HG03442 (cell line): ENCODE measurements around the gene AKAP12.

ENCODE experiments used
- ATAC-seq: cut with Tn5 transposase; IDR thresholded peaks from one replicate; pipeline ENCODE4 v1.9.1; 2021; ENCODE audit warnings: mild to moderate bottlenecking, moderate library complexity; ENCODE audit not compliant: unreplicated experiment

Gene AKAP12, protein sequence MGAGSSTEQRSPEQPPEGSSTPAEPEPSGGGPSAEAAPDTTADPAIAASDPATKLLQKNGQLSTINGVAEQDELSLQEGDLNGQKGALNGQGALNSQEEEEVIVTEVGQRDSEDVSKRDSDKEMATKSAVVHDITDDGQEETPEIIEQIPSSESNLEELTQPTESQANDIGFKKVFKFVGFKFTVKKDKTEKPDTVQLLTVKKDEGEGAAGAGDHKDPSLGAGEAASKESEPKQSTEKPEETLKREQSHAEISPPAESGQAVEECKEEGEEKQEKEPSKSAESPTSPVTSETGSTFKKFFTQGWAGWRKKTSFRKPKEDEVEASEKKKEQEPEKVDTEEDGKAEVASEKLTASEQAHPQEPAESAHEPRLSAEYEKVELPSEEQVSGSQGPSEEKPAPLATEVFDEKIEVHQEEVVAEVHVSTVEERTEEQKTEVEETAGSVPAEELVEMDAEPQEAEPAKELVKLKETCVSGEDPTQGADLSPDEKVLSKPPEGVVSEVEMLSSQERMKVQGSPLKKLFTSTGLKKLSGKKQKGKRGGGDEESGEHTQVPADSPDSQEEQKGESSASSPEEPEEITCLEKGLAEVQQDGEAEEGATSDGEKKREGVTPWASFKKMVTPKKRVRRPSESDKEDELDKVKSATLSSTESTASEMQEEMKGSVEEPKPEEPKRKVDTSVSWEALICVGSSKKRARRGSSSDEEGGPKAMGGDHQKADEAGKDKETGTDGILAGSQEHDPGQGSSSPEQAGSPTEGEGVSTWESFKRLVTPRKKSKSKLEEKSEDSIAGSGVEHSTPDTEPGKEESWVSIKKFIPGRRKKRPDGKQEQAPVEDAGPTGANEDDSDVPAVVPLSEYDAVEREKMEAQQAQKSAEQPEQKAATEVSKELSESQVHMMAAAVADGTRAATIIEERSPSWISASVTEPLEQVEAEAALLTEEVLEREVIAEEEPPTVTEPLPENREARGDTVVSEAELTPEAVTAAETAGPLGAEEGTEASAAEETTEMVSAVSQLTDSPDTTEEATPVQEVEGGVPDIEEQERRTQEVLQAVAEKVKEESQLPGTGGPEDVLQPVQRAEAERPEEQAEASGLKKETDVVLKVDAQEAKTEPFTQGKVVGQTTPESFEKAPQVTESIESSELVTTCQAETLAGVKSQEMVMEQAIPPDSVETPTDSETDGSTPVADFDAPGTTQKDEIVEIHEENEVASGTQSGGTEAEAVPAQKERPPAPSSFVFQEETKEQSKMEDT (N-terminal part only)

DNA sequence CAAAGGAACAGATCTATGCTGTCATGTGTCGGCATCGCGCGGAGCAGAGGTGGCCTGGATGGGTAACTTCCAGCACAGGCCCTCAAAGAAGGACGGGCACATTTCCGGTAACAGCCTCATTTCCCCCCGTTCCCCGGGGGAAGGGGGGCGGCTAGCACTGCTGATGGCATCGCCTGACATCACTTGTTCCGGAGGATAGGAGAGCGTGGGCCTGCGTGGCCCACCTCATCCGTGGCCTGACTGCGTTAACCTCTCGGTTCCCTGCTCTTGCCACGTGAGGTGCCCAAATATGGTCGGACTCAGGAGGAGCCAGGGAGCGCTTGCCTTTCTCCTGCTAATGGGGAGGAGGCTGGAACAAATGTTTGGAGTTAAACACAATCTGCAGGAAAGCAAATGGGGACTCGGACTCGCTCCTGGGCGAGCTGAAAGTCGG is at the start of gene AKAP12:
TSS of gene AKAP12 (plus strand) at position 365 of the 433 bp plus-strand sequence. CDS start 596 bp downstream, outside the sequence.
- peak; percentile 7 for ATAC-seq

DNA sequence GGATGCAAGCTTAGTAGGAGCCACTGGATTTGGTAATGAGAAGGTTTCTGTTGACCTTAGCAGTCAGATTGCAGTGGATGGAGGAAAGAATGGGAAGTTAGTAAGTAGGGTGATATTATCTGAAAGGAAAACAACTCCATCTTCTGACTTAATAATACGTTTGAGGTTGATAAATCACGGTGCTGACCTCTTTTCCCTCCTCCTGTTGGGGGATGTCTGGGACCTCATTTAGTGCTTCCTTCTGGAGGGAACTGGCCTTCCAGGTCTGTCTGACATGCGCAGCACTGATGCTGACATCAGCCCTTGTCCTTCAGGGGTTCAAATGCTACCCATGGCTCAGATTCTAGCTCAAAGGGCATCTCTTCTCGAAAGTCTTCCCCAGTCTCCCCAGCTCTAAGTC is 48.2 kb upstream of the AKAP12 start:
- no peak for ATAC-seq

DNA sequence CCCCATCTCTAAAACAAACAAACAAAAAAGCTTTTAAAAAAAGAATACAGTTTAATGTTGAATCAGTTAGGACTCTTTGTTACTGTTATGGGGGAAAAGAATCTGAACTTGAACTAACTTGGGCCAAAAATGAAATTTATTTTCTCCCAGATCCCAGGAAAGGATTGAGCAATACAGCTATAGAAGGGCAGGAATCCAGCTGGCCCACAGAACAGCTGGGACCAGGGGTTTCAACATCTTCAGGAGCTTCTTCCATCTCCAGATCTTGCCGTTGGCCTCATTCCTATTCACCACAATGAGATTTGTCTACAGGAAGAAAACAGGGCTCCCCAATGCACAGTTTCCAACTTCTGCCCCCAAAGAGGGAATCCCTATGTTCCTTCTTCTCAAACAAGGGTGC is 43.2 kb upstream of the AKAP12 start:
- ATAC-seq = no peak

DNA sequence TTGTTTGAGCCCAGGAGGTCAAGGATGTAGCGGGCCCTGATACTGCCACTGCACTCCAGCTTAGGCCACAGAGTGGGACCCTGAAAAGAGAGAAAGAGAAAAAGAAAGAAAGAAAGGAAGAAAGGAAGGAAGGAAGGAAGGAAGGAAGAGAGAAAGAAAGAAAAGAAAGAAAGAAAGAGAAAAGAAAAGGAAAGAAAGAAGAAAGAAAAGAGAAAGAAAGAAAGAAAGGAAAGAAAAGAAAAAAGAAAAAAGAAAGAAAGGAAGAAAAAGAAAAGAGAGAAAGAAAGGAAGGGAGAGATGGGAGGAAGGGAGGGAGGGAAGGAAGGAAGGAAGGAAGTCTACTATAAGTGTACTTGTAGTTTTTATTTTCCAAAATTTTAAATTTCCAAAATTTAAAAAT is 42.2 kb upstream of the AKAP12 start:
- no peak for ATAC-seq

DNA sequence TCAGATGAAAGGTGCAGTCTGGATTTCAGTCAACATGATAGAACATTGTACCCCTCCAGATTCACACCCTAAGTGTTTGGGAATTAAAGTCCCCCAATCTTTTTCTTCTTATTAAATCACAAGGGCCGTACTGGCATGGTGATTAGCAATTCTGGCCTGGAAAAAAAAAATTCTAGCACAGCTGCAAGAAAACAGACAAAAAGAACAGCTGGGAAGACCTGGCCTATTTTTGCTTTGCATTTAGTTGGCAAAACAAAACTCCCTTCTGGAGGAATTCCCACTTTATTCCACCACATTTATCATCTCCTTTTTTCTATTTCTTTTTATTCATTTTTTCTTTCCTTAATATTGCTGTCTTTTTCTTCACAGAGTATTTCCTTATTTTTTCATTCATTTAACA is 39.8 kb upstream of the AKAP12 start:
- ATAC-seq = no peak

DNA sequence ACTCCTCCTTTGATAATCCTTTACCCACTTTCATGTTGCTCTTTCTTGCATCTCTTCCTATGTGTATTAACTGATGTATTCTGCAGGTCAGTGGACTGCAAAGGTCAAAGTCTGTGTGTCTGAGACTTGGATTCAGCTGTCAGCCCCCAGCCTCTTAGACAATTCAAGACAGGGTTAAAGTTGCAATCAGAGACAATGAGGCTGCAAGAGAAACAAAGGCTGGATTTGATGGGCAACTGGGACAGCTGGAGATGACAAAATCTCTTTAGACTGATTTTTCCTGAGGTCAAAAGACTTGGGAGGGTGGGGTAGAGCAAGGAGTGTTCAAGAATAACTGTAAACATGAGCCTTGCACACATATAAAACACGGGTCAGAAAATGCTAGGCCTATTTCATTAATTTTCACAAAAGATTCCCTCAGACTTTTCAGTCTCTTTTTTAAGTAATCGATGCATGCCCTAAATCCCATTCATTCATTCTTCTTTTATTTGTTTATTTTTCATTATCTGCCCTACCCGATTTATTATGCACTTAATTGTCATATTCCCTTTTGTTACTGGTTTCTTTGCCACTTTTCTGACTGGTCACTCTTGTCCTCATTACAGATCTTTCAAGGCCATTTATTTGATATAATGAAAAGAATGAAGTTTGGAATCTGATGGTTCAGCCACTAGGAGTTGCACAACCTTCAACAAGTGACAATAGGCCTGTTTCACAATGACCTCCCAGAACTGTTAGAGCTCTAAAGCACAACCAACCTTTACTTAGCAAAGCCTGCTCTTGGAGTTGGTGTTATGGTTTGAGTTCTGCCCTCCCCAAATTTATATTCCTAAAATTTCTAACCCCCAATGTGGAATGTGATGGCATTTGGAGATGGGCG is 33.8 kb upstream of the AKAP12 start:
- ATAC-seq = no peak

DNA sequence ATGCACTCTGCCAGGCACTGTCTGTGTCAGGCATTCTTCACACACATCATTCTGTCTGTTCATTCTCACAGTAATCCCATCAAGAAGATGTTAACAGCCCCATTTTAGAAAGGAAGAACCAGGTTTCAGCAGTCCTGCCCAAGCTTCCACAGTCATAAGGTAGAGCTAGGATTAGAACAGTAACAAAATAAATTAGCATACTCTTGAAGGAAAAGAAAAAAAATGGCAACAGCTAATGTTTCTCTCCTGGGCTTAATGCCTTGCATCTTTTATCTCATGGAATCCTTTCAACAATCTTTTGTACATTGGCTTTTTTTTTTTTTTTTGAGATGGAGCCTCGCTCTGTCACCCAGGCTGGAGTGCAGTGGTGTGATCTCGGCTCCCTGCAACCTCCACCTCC is 32.1 kb upstream of the AKAP12 start:
- ATAC-seq = no peak

DNA sequence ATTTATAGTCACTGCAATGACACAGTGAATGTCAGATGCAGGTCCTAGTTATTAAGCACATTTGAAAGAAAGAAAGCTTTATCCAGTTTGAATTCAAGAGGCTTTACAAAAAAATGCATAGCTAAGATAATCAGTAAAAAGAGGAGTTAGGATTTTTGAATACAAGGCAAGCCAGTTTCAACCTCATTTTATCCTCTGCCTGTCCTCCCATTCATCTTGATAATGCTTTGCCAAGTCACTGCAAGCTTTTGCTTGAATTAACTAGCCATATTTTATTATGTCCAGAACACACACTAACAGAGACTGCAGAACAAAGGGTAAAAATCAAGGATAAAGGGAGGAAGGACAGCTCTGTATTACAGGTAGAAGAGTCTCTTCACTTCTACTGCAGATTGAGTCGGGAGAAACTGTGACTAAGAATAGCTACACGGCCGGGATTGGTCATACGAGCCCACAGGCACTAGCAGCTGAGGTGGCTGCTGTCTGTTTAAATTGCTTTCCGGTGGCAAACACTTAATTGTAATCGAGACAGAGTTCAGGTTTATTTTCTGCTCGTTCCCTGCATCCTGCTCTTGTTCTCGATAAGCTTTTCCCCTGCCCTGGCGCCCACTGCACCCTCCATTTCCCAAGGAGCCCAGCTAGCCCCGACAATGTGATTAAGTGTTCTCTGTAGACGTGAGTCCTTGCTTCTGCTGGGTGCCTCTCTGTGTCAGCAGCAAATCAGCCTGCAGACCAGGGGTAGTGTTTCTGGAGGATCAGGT is 30.5 kb upstream of the AKAP12 start:
- no peak for ATAC-seq

DNA sequence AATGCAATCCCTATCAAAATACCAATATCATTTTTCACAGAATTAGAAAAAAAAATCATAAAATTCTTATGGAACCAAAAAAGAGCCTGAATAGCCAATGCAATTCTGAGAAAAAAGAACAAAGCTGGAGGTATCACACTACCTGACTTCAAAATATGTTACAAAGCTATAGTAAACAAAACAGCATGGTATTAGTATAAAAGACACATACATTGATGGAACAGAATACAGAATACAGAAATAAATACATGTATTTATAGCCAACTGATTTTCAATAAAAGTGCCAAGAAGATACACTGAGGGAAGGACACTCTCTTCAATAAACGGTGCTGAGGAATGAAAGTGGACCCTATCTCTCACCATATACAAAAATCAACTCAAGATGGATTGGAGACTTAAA is 28.7 kb upstream of the AKAP12 start:
- no peak for ATAC-seq

DNA sequence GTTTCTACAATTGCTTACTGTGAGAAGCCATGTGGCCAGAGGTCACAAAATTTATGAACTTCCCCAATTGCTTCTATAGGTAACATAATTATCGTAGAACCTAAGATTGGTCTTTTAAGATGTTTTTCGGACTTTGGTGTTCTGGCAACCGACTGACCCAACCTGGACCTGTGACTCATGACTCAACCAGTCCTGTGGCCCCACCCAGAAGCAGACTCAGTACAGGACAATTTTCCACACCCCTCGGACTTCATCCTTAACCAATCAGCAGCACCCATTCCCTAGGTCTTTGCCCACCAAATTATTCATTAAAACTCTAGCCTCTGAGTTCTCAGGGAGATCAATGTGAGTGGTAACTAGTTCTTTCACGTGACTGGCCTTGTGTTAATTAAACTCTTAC is 26.4 kb upstream of the AKAP12 start:
- no peak for ATAC-seq

DNA sequence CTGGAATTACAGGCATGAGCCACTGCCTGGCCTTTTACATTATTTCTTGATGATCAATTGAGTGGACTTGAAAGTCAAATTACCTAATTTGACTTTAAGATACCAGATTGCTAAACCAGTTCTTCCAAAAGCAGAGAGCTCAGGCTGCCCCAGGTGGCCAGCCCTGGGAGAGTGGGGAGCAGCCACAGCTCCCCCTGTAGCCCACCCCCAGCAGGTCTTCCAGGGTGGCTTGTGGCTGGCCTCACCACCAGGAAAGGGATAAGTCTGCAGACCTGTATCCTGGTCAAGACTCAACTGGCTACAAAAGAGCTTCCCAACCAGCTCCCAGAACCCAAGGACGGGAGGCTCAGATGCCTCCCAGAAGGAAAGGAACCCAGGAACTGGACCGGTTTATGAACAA is 23.8 kb upstream of the AKAP12 start:
- ATAC-seq = no peak

DNA sequence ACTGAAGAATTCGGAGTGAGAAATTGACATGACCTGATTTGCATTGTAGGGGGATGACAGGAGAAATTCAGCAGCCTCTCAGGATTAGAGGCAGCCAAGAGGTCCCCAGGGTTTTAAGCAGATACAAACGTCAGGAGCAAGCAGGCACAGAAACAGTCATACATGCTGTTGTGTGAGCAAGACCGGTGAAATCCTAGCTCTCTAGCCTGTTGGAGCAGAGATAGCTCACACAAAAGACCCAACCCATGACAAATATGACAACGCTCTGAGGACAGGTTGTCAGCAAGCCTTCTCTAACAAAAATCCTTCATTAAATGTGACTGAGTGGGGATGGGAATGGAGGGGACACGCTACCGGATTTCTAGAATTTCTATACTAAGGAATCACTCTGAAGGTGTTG is 23.0 kb upstream of the AKAP12 start:
- ATAC-seq = no peak

DNA sequence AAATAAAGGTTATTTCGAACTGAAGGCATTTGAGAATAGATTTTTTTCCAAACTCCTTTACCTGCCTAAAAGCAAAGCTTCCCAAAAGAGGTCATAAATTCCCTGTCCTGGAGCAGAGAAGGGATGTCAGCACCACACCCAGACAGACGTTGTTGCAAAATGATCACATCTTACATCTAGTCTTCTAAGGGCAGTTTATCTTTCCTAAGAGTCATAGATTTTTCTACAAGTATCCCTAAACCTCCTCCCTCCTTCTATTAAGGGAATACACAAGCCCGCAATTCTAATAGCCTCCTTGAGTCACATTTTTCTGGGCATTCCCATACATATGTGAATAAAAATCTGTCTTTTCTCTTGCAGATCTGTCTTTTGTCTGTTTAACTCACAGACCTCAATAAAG is 20.6 kb upstream of the AKAP12 start:
- no peak for ATAC-seq

DNA sequence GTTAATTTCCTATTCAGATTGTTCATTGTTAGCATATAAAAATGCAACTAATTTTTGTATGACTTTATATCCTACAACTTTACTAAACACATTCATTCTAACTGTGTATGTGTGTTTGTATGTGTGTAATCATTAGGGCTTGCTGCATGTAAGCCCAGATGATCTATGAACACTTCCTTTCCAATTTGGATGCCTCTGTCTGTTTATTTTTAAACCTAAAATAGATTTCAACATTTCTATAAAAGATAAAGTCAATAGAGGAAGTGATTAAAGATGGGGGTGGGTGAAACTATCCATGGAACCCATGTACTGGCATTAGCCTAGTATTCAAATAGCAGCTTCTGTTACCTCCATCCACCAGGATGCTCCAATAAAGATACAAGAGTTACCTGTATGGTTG is 15.7 kb upstream of the AKAP12 start:
- ATAC-seq = no peak

DNA sequence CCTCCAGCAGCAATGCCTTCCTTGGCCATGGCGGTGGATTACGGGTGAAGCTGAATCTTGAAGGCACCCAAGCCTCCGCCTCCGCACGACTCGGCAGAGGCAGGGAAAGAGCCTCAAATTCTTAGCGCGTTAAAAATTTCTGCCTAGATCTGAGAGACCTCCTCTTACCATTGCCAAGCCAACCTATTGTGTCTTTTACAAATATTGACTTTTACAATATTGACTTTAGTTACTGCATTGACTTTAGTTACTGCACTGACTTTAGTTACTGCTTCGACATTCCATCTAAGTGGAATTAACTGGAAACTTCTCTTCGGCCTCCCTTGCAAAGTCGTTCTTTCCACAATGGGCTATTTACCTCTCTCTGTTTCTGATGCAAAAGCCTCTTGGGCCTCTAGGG is 13.8 kb upstream of the AKAP12 start:
- ATAC-seq = no peak

DNA sequence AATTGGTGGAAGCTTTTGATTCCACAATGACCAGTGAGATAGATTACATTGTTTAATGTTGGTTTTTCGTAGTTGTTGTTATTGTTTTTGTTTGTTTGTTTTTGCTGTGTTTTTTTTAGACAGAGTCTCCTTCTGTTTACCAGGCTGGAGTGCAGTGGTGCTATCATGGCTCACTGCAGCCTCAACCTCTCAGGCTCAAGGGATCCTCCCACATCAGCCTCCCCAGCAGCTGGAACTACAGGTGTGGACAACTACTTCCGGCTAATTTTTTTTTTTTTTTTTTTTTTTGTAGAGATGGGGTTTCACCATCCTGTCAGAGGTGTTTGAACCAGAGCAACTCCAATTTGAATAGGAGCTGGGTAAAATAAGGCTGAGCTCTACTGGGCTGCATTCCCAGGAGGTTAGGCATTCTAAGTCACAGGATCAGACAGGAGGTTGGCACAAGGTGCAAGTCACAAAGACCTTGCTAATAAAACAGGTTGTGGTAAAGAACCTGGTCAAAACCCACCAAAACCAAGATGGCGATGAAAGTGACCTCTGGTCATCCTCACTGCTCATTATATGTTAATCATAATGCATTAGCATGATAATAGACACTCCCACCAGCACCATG is 10.9 kb upstream of the AKAP12 start:
- ATAC-seq = no peak

DNA sequence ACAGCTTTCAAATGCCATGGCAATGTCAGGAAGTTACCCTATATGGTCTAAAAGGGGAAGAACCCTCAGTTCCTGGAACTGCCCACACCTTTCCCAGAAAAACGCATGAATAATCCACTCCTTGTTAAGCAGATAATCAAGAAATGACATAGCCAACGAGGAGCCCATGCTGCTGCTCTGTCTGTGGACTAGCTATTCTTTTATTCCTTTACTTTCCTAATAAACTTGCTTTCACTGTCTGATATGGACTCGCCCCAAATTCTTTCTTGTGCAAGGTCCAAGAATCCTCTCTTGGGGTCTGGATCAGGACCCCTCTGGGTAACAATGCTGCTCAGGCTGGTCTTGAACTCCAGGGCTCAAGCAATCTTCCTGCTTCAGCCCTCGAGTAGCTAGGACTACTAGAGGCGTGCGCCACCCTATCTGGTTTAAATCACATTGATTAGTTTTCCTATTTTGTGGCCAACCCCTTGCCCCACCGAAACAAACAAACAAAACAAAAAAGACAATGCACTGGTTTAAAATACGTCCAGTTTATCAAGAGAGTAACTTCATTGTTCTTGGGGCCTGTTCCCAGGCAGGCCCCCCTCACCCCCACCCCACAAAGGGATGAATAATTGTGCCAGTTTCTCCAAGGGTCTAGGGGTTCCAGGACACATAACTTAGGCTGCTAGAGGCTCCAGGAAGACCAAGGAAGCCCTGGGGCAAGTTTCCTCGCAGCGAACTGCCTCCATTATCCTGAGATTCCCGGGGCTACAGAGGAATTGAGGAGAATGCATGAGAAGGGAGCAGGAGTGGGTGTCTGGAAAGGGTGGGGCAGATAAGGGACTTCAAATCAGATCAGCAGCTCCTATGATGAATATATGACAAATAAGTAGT is 10.1 kb upstream of the AKAP12 start:
- ATAC-seq = no peak

DNA sequence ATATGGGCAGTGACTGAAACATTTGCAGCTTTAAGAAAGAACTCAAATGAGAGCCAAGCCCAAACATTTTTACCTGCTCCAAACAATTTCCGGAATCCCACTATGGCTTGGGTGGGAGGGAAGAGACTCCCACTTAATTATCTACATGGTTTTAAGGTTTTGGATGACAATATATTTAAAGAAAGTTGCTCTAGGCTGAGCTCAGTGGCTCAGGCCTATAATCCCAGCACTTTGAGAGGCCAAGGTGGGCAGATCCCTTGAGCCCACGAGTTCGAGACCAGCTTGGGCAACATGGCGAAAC is 9.5 kb upstream of the AKAP12 start:
- ATAC-seq = no peak
